GM12891 (cell line): ENCODE results near the gene EDA.

Experiments
- PAX5 ChIP-seq: IDR thresholded peaks from 2 replicates; pipeline ENCODE4 v1.6.1; 2011; ENCODE audit warnings: low read length, moderate library complexity, mild to moderate bottlenecking; ENCODE audit not compliant: insufficient read depth, severe bottlenecking
- POLR2A ChIP-seq: IDR thresholded peaks from 2 replicates; pipeline ENCODE4 v1.6.1; 2011; ENCODE audit warnings: low read depth, low read length, control low read depth
- POLR2AphosphoS5 ChIP-seq: IDR thresholded peaks from 2 replicates; pipeline ENCODE4 v1.6.1; 2011; ENCODE audit warnings: low read depth, low read length, control low read depth
- SPI1 ChIP-seq: IDR thresholded peaks from 2 replicates; pipeline ENCODE4 v1.6.1; 2011; ENCODE audit warnings: low read depth, low read length, control low read depth
- TAF1 ChIP-seq: IDR thresholded peaks from 2 replicates; pipeline ENCODE4 v1.6.1; 2011; ENCODE audit warnings: low read depth, low read length, control low read depth

GRCh38 chrX:69968950-69969349 lies 353.0 kb downstream of the EDA start:
- TF ChIP-seq POLR2A (no peak), TAF1 (no peak), POLR2AphosphoS5 (no peak), PAX5 (no peak), SPI1 (no peak)
